H1 (cell line): ENCODE measurements around the gene USP30. TPM values are rescaled to one million over a fixed set of nuclear protein-coding genes. Genes with fewer than 3 reads are reported as not detected.

Source experiments
- CTCF ChIA-PET: fragments of 300-600 bp; sonication (Branson Sonifier 250); formaldehyde crosslinking; loops from one replicate; lab custom pipeline; 2021; ENCODE audit not compliant: partially characterized antibody; lab: Charles Lee
- POLR2A ChIA-PET: fragments of 300-600 bp; sonication (Branson Sonifier 250); formaldehyde crosslinking; loops from one replicate; lab custom pipeline; 2021; ENCODE audit warnings: inconsistent platforms; ENCODE audit not compliant: partially characterized antibody; lab: Charles Lee
- DNase-seq, 2 experiments: peaks; one replicate each; pipeline versions ENCODE4 v3.0.0 to v3.0.0-alpha.2; 2010 to 2022; ENCODE audit warnings: low spot score in 2 of 2, low read depth in 1 of 2, mixed read lengths in 1 of 2
- FAIRE-seq: peaks from 2 replicates; lab custom pipeline; 2011; peaks lifted over from hg19 to GRCh38; lab: Jason Lieb, UNC
- H2AFZ ChIP-seq: 2 replicates; pipeline ENCODE4 v1.8.1; 2012; ENCODE audit warnings: low read length, inconsistent platforms
- H2AK5ac ChIP-seq: 2 replicates; pipeline ENCODE4 v1.6.1; 2013; ENCODE audit warnings: low read depth, low read length
- H2BK120ac ChIP-seq: replicated peaks from 2 replicates; pipeline ENCODE3; 2013; ENCODE audit warnings: low read depth, low read length, inconsistent platforms
- H2BK12ac ChIP-seq: 2 replicates; pipeline ENCODE4 v1.6.1; 2013; ENCODE audit warnings: low read depth, low read length
- H2BK15ac ChIP-seq: 2 replicates; pipeline ENCODE4 v1.6.1; 2013; ENCODE audit warnings: low read length
- H2BK20ac ChIP-seq: 2 replicates; pipeline ENCODE4 v1.6.1; 2013; ENCODE audit warnings: low read length
- H2BK5ac ChIP-seq: 2 replicates; pipeline ENCODE4 v1.6.1; 2013; ENCODE audit warnings: low read depth, low read length
- H3K14ac ChIP-seq: 2 replicates; pipeline ENCODE4 v1.6.1; 2013; ENCODE audit warnings: inconsistent platforms; ENCODE audit not compliant: insufficient read length
- H3K18ac ChIP-seq: 2 replicates; pipeline ENCODE4 v1.6.1; 2013; ENCODE audit warnings: low read length; ENCODE audit errors: extremely low read depth
- H3K23ac ChIP-seq: 2 replicates; pipeline ENCODE4 v1.6.1; 2013; ENCODE audit warnings: inconsistent platforms; ENCODE audit not compliant: insufficient read length
- H3K23me2 ChIP-seq: 2 replicates; pipeline ENCODE4 v1.6.1; 2013; ENCODE audit warnings: low read depth, low read length
- H3K27ac ChIP-seq: 2 replicates; pipeline ENCODE4 v1.6.1; 2011; ENCODE audit warnings: low read depth, low read length, inconsistent platforms
- H3K27me3 ChIP-seq, 4 experiments: replicated peaks in 1 of 4; 1 replicate in 1 of 4; 2 replicates in 3 of 4; pipeline versions ENCODE4 v1.6.1 to v1.8.1; 2011 to 2013; ENCODE audit warnings: low read length in 3 of 4, mild to moderate bottlenecking in 3 of 4, inconsistent platforms in 2 of 4, mixed read lengths in 2 of 4, moderate library complexity in 1 of 4; ENCODE audit not compliant: control insufficient read depth in 3 of 4, insufficient read depth in 3 of 4; ENCODE audit errors: extremely low read depth in 1 of 4
- H3K36me3 ChIP-seq, 4 experiments: 2 replicates each; pipeline versions ENCODE4 v1.6.1 to v1.8.1; 2011 to 2013; ENCODE audit warnings: mild to moderate bottlenecking in 4 of 4, low read length in 3 of 4, moderate library complexity in 2 of 4, control low read depth in 1 of 4, inconsistent platforms in 1 of 4; ENCODE audit not compliant: insufficient read depth in 4 of 4, control insufficient read depth in 2 of 4
- H3K4ac ChIP-seq: replicated peaks from 2 replicates; pipeline ENCODE3; 2013; ENCODE audit warnings: low read length, low read depth, mixed read lengths, inconsistent platforms; ENCODE audit not compliant: insufficient read length
- H3K4me1 ChIP-seq, 4 experiments: replicated peaks in 1 of 4; 1 replicate in 1 of 4; 2 replicates in 3 of 4; pipeline versions ENCODE4 v1.6.1 to v1.8.1; 2011 to 2013; ENCODE audit warnings: low read length in 3 of 4, inconsistent platforms in 2 of 4, mixed read lengths in 1 of 4; ENCODE audit not compliant: insufficient read depth in 4 of 4, control insufficient read depth in 3 of 4
- H3K4me2 ChIP-seq, 2 experiments: 2 replicates each; pipeline versions ENCODE4 v1.6.1 to v1.8.1; 2011 to 2013; ENCODE audit warnings: low read depth in 2 of 2, low read length in 2 of 2, control low read depth in 1 of 2, inconsistent platforms in 1 of 2, mild to moderate bottlenecking in 1 of 2; ENCODE audit not compliant: insufficient read depth in 1 of 2
- H3K4me3 ChIP-seq, 4 experiments: fragments of 200-600, 300-600 bp in 1 of 4; sonication (generic), shearing (Covaris generic), sonication (Bioruptor Twin) in 1 of 4; 2 replicates each; pipeline versions ENCODE4 v1.5.1 to v1.8.1; 2011 to 2016; ENCODE audit warnings: low read length in 4 of 4, low read depth in 3 of 4, control low read depth in 2 of 4, inconsistent platforms in 2 of 4, mild to moderate bottlenecking in 2 of 4, mixed read lengths in 1 of 4, moderate library complexity in 1 of 4; ENCODE audit not compliant: insufficient read depth in 2 of 4; ENCODE audit errors: extremely low read depth in 1 of 4
- H3K56ac ChIP-seq: replicated peaks from 2 replicates; pipeline ENCODE3; 2013; ENCODE audit warnings: low read depth, mild to moderate bottlenecking, mixed read lengths, low read length, inconsistent platforms; ENCODE audit not compliant: insufficient read length
- H3K79me1 ChIP-seq: 2 replicates; pipeline ENCODE4 v1.6.1; 2013; ENCODE audit warnings: low read depth, low read length, control low read depth
- H3K79me2 ChIP-seq, 2 experiments: 2 replicates each; pipeline versions ENCODE4 v1.6.1 to v1.8.1; 2012 to 2013; ENCODE audit warnings: low read length in 2 of 2, mild to moderate bottlenecking in 2 of 2, inconsistent platforms in 1 of 2; ENCODE audit not compliant: insufficient read depth in 2 of 2, control insufficient read depth in 1 of 2
- H3K9ac ChIP-seq, 4 experiments: replicated peaks in 1 of 4; 1 replicate in 1 of 4; 2 replicates in 3 of 4; pipeline versions ENCODE4 v1.6.1 to v1.8.1; 2011 to 2013; ENCODE audit warnings: low read depth in 3 of 4, low read length in 3 of 4, control low read depth in 2 of 4, mild to moderate bottlenecking in 2 of 4, moderate library complexity in 2 of 4, inconsistent platforms in 1 of 4; ENCODE audit errors: extremely low read depth in 1 of 4
- H3K9me3 ChIP-seq, 2 experiments: 2 replicates each; pipeline versions ENCODE4 v1.6.1 to v1.8.1; 2012 to 2013; ENCODE audit warnings: mild to moderate bottlenecking in 2 of 2, moderate library complexity in 2 of 2, control low read depth in 1 of 2, inconsistent platforms in 1 of 2, low read depth in 1 of 2, low read length in 1 of 2, mixed read lengths in 1 of 2; ENCODE audit not compliant: insufficient read depth in 2 of 2
- H4K20me1 ChIP-seq, 2 experiments: replicated peaks in 1 of 2; 2 replicates each; pipeline versions ENCODE3 to v1.8.1; 2011 to 2013; ENCODE audit warnings: inconsistent platforms in 2 of 2, low read length in 2 of 2, mild to moderate bottlenecking in 1 of 2; ENCODE audit not compliant: insufficient read depth in 2 of 2, control insufficient read depth in 1 of 2
- H4K5ac ChIP-seq: 2 replicates; pipeline ENCODE4 v1.6.1; 2013; ENCODE audit warnings: low read length, low read depth, mixed read lengths, inconsistent platforms; ENCODE audit not compliant: insufficient read length
- H4K8ac ChIP-seq: 2 replicates; pipeline ENCODE4 v1.8.0; 2013; ENCODE audit warnings: mild to moderate bottlenecking, moderate library complexity, low read length, inconsistent platforms; ENCODE audit not compliant: insufficient read depth; ENCODE audit errors: extremely low read depth
- H4K91ac ChIP-seq: replicated peaks from 2 replicates; pipeline ENCODE3; 2013; ENCODE audit warnings: low read length, mixed read lengths, inconsistent platforms; ENCODE audit not compliant: insufficient read length
- ASH2L ChIP-seq: fragments of 200-600, 300-600 bp; sonication (generic); IDR thresholded peaks from one replicate; pipeline ENCODE4 v1.7.1; 2017; ENCODE audit warnings: low read length
- BCL11A ChIP-seq, 2 experiments: IDR thresholded peaks; one replicate each; pipeline ENCODE4 v1.6.1; 2011; ENCODE audit warnings: low read depth in 2 of 2, low read length in 2 of 2, mild to moderate bottlenecking in 2 of 2
- CHD2 ChIP-seq: IDR thresholded peaks from 2 replicates; pipeline ENCODE4 v1.6.1; 2012; ENCODE audit warnings: low read length, improper control_type of control experiment
- GABPA ChIP-seq: IDR thresholded peaks from 2 replicates; pipeline ENCODE4 v1.6.1; 2011; ENCODE audit warnings: mild to moderate bottlenecking, low read length, moderate library complexity, borderline replicate concordance; ENCODE audit not compliant: insufficient read depth
- NANOG ChIP-seq: IDR thresholded peaks from 2 replicates; pipeline ENCODE4 v1.6.1; 2011; ENCODE audit warnings: low read length, low read depth, mild to moderate bottlenecking, inconsistent platforms; ENCODE audit not compliant: insufficient read depth, poor library complexity, severe bottlenecking
- PHF8 ChIP-seq: fragments of 200-600 bp; sonication (generic); conservative IDR thresholded peaks from 2 replicates; pipeline ENCODE4 v1.7.1; 2012; ENCODE audit warnings: low read depth, mild to moderate bottlenecking, inconsistent platforms, low read length, moderate library complexity
- WGBS, 2 experiments: shearing (Covaris generic) in 1 of 2; methylation state at CpG; one replicate each; pipeline versions ENCODE4 v1.1.6 to v1.1.7; 2013 to 2015; ENCODE audit warnings: low lambda C conversion rate in 2 of 2, mixed read lengths in 2 of 2, inconsistent platforms in 1 of 2, low coverage in 1 of 2, missing lambda C conversion rate in 1 of 2; ENCODE audit not compliant: insufficient replicate concordance in 2 of 2, insufficient coverage in 1 of 2, insufficient read length in 1 of 2; ENCODE audit errors: extremely low coverage in 1 of 2, missing lambda C conversion rate in 1 of 2; 5-methylcytosine and 5-hydroxymethylcytosine counted together
- polyA plus RNA-seq, 7 experiments: library from polyadenylated mRNA; depleted of rRNA in 3 of 7; stranded (reverse) in 5 of 7; unstranded in 2 of 7; fragments of >200 nt in 5 of 7; fragments of 200-250 nt in 2 of 7; gene quantifications; 1 replicate in 5 of 7; 2 replicates in 1 of 7; 4 replicates in 1 of 7; pipeline versions ENCODE4 v1.2.1 to v1.2.3, GENCODE V29; 2011 to 2013; ENCODE audit warnings: missing spikeins in 2 of 7, mixed read lengths in 2 of 7
- total RNA-seq: library from RNA; stranded (reverse); fragmentation: NEBNext Ultra II Directional; extraction: Animal tissue kit (Norgen Biotek cat#: 25700); gene quantifications from 2 replicates; pipeline ENCODE4 v1.2.1, GENCODE V29; 2021

Gene USP30
- total and polyA plus RNA-seq, 2 of the 8 experiments (the other 6 are each of a cell fraction or from before 2014, with no cell fraction given), result 7.0 to 12.2 TPM

DNA sequence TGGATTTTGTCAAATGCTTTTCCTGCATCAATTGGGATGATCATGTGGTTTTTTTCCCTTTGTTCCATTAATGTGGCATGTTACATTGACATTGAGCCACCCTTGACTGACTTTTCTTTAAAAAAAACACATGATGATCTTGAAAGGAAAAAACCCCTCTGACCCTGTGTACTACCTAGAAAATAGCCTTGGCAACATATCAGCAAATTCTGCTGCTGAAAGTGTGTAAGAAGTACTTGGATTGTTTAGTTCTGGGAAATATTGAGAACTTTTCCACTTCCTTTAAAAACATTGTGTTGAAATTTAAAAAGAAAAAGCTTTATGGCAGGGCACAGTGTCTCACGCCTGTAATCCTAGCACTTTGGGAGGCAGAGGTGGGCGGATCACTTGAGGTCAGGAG is 84.7 kb downstream of the USP30 start:
- Histone ChIP-seq H2BK5ac (no peak overlapping the region), H4K5ac (no peak overlapping the region), H2BK120ac (no peak overlapping the region), H3K79me2 (no peaks in the 10 kb centered on the region), H3K4me2 (no peak overlapping the region), H2BK12ac (no peak overlapping the region), H3K4me1 (no peaks in the 10 kb centered on the region), H4K20me1 (no peaks in the 10 kb centered on the region), H3K14ac (no peak overlapping the region), H3K23me2 (no peaks in the 10 kb centered on the region), H3K27me3 (no peaks in the 10 kb centered on the region), H3K79me1 (no peaks in the 10 kb centered on the region), H2BK15ac (no peak overlapping the region), H3K4me3 (no peak overlapping the region), H3K9ac (no peak overlapping the region), H3K4ac (no peak overlapping the region), H3K18ac (no peak overlapping the region), H2BK20ac (no peak overlapping the region), H2AFZ (no peak overlapping the region), H4K8ac (no peak overlapping the region), H3K56ac (no peak overlapping the region), H3K23ac (no peak overlapping the region), H2AK5ac (no peak overlapping the region), H4K91ac (no peak overlapping the region), H3K27ac (no peak overlapping the region), H3K9me3 (no peaks in the 10 kb centered on the region; a peak in 1 of 4 replicates)
- CTCF ChIA-PET, result interaction anchor here (0.9 to 1.2 kb wide), 2 partner anchors 25 to 515 kb away, joined by 3 to 4 read pairs; no protein-coding TSS in a partner anchor
- POLR2A ChIA-PET, result interaction anchor here (1.2 kb wide), 2 partner anchors 17 to 18 kb away, joined by 3 to 5 read pairs; no protein-coding TSS in a partner anchor
- no peak for FAIRE-seq
- DNase-seq, result no peak
- WGBS, 2 experiments, result 92% methylated on average over 2 of the region's 2 CpGs; no CpG with 5 or more reads in 1 of the 2 experiments
- TF ChIP-seq BCL11A (IDR thresholded peaks at IDR 0.05; ENCODE audit: low read depth in 2 of 2, low read length in 2 of 2) (no peak), NANOG (no peak), ASH2L (no peak), CHD2 (no peak), PHF8 (no peak), GABPA (no peak)
- TF ChIP-seq, all 59 proteins: peak for 0
- no peaks in the 10 kb centered on the region for H3K36me3 ChIP-seq
